ENCODE data around the gene CDK9. TPM values are rescaled to one million over a fixed set of nuclear protein-coding genes. Genes with fewer than 3 reads are reported as not detected.
A peak's percentile ranks its signal among the peaks of the same experiment; 100 is the strongest.

The CDK9 gene
- polyA plus RNA-seq, 3 donors, result 24.9 to 139 (median 26.4) TPM

DNA sequence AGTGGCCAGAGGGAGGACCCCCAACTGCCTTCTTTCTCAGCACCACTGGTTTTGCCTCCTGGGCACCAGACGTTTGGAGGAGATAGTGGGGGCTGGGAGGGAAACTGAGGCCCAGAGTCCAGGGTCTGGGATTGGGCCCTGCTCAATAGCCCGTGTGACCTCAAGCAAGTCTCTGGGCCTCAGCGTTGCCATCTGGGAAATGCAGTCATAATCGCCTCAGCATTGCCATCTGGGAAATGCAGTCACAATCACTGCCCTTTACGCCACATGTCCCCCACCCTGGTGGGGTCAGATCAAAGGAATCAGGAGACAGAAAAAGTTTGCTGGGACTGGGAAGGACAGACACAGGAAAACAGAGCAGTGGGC is 8.9 kb upstream of the CDK9 start:
- H3K79me2 ChIP-seq (ENCODE audit: insufficient read depth, low read length), result peaks cover 95% of the 10 kb centered on the region
- H3K9me3 Mint-ChIP-seq, result peaks cover 0 to 6% (median 0%) of the 10 kb centered on the region in 7 donors
- no peaks in the 10 kb centered on the region for H3K9me3 ChIP-seq (replicated peaks in 1 of 2; ENCODE audit: control insufficient read depth in 1 of 2, insufficient read depth in 1 of 2, low read length in 2 of 2)
- H3K27me3 ChIP-seq (ENCODE audit: control insufficient read depth in 2 of 2, insufficient read depth in 2 of 2, low read length in 2 of 2), result no peaks in the 10 kb centered on the region
- peaks cover 24 to 44% of the 10 kb centered on the region in 2 donors for H3K36me3 Mint-ChIP-seq
- intact Hi-C loops (cut with micrococcal nuclease), result loop anchor here in 1 of 2 donors (1.0 to 5.0 kb wide), 2 partner anchors 8 to 140 kb away; partner anchors contain the start of gene ST6GALNAC4
- H4K20me1 ChIP-seq (ENCODE audit: insufficient read depth, low read length), result peaks cover 57% of the 10 kb centered on the region
- peaks cover 73% of the 10 kb centered on the region for H3K4me1 Mint-ChIP-seq
- H3K27ac ChIP-seq (ENCODE audit: low read depth in 1 of 2, low read length in 2 of 2), result peak overlapping the region; percentile 68 to 98
- TF ChIP-seq, protein P1, sequence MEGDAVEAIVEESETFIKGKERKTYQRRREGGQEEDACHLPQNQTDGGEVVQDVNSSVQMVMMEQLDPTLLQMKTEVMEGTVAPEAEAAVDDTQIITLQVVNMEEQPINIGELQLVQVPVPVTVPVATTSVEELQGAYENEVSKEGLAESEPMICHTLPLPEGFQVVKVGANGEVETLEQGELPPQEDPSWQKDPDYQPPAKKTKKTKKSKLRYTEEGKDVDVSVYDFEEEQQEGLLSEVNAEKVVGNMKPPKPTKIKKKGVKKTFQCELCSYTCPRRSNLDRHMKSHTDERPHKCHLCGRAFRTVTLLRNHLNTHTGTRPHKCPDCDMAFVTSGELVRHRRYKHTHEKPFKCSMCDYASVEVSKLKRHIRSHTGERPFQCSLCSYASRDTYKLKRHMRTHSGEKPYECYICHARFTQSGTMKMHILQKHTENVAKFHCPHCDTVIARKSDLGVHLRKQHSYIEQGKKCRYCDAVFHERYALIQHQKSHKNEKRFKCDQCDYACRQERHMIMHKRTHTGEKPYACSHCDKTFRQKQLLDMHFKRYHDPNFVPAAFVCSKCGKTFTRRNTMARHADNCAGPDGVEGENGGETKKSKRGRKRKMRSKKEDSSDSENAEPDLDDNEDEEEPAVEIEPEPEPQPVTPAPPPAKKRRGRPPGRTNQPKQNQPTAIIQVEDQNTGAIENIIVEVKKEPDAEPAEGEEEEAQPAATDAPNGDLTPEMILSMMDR (IDR thresholded peaks at IDR 0.05), result no peak
- peak overlapping the region; percentile 90 for H3K9ac ChIP-seq (ENCODE audit: insufficient read depth, low read length, poor library complexity, severe bottlenecking)
- DNase-seq, result no peak
- peaks cover 22 to 33% of the 10 kb centered on the region in 2 donors for H3K36me3 ChIP-seq (replicated peaks in 1 of 2; ENCODE audit: control insufficient read depth in 1 of 2, insufficient read depth in 2 of 2, low read length in 2 of 2)
- H3K4me2 ChIP-seq (replicated peaks; ENCODE audit: extremely low read depth, low read length, poor library complexity, severe bottlenecking), result peak overlapping the region; percentile 89
- peaks cover 75 to 87% of the 10 kb centered on the region in 2 donors for H3K4me1 ChIP-seq (ENCODE audit: control insufficient read depth in 1 of 2, insufficient read depth in 2 of 2, low read length in 2 of 2)
- peaks cover 0 to 7% (median 2%) of the 10 kb centered on the region in 3 donors for H3K27me3 Mint-ChIP-seq (ENCODE audit: low read depth in 3 of 3)
- H2AFZ ChIP-seq (ENCODE audit: insufficient read depth, low read depth, low read length, poor library complexity, severe bottlenecking), result no peak overlapping the region
- H3K4me3 ChIP-seq (replicated peaks in 1 of 3; ENCODE audit: low read depth in 2 of 3, low read length in 3 of 3), result peak overlapping the region; percentile 74 to 98 (median 91)
- WGBS (ENCODE audit: insufficient coverage), result 0% methylated on average over 3 of the region's 5 CpGs
- peak overlapping the region; percentile 99 to 100 for H3K4me3 Mint-ChIP-seq
- H3K27ac Mint-ChIP-seq, result peak overlapping the region; percentile 93 to 99 (median 98)

DNA sequence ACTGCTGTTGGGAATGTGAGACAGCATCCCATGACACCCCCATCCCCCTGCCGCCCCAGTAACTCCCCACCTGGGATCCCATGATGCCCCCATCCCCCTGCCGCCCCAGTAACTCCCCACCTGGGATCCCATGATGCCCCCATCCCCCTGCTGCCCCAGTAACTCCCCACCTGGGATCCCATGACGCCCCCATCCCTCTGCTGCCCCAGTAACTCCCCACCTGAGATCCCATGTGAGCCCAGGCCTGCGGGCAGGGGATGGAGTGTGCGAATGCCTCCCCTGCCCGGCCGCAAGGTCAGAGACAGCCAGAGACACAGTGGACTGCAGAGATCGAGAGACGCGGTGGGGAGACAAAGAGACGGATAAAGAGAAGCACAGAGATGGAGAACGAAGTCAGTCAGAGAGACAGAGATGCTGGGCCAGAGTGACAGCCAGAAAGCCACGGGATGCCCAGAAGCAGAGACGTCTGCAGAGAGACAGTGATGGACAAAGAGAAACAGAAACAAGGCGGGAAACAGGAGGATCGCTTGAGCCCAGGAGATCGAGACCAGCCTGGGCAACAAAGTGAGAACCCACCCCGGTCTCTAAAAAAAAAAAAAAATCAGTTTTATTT is 8.4 kb upstream of the CDK9 start:
- Histone ChIP-seq H3K27me3 (ENCODE audit: control insufficient read depth in 2 of 2, insufficient read depth in 2 of 2, low read length in 2 of 2) (no peaks in the 10 kb centered on the region), H4K20me1 (ENCODE audit: insufficient read depth, low read length) (peaks cover 51% of the 10 kb centered on the region), H3K4me3 (replicated peaks in 1 of 3; ENCODE audit: low read depth in 2 of 3, low read length in 3 of 3) (peak overlapping the region; percentile 74 to 98 (median 91)), H3K36me3 (replicated peaks in 1 of 2; ENCODE audit: control insufficient read depth in 1 of 2, insufficient read depth in 2 of 2, low read length in 2 of 2) (peaks cover 20 to 28% of the 10 kb centered on the region in 2 donors), H3K9me3 (replicated peaks in 1 of 2; ENCODE audit: control insufficient read depth in 1 of 2, insufficient read depth in 1 of 2, low read length in 2 of 2) (no peaks in the 10 kb centered on the region), H2AFZ (ENCODE audit: insufficient read depth, low read depth, low read length, poor library complexity, severe bottlenecking) (no peak overlapping the region), H3K4me2 (replicated peaks; ENCODE audit: extremely low read depth, low read length, poor library complexity, severe bottlenecking) (peak overlapping the region; percentile 89), H3K27ac (ENCODE audit: low read depth in 1 of 2, low read length in 2 of 2) (peak overlapping the region; percentile 96 to 98), H3K79me2 (ENCODE audit: insufficient read depth, low read length) (peaks cover 91% of the 10 kb centered on the region), H3K9ac (ENCODE audit: insufficient read depth, low read length, poor library complexity, severe bottlenecking) (peak overlapping the region; percentile 90), H3K4me1 (ENCODE audit: control insufficient read depth in 1 of 2, insufficient read depth in 2 of 2, low read length in 2 of 2) (peaks cover 79 to 87% of the 10 kb centered on the region in 2 donors)
- 6% methylated on average over 11 of the region's 18 CpGs for WGBS (ENCODE audit: insufficient coverage)
- Mint-ChIP-seq H3K27ac (peak overlapping the region; percentile 93 to 99 (median 98)), H3K9me3 (peaks cover 0 to 6% (median 0%) of the 10 kb centered on the region in 7 donors), H3K4me3 (peak overlapping the region; percentile 99 to 100), H3K27me3 (ENCODE audit: low read depth in 3 of 3) (peaks cover 0 to 7% (median 2%) of the 10 kb centered on the region in 3 donors), H3K36me3 (peaks cover 22 to 39% of the 10 kb centered on the region in 2 donors), H3K4me1 (peaks cover 73% of the 10 kb centered on the region)
- no peak for DNase-seq
- TF ChIP-seq, protein P1 (IDR thresholded peaks at IDR 0.05), result no peak
- intact Hi-C loops (cut with micrococcal nuclease), result loop anchor here in 1 of 2 donors (5.0 kb wide), 1 partner anchor 140 kb away; the partner anchor contains the start of gene ST6GALNAC4
